AG04450 (cell line): ENCODE measurements around the gene VSTM4. TPM values are rescaled to one million over a fixed set of nuclear protein-coding genes. Genes with fewer than 3 reads are reported as not detected.

ENCODE experiments used
- CTCF ChIA-PET: fragments of 300-600, 350-600 bp; formaldehyde crosslinking; extraction: SDS; loops from one replicate; lab custom pipeline; 2022; ENCODE audit warnings: antibody characterized with exemption, inconsistent platforms; lab: Charles Lee
- POLR2A ChIA-PET: fragments of 350-600 bp; formaldehyde crosslinking; extraction: SDS; loops from one replicate; lab custom pipeline; 2021; ENCODE audit warnings: antibody characterized with exemption, inconsistent platforms; lab: Yijun Ruan, JAX
- DNase-seq: peaks from one replicate; pipeline ENCODE4 v3.0.0-alpha.2; 2011; ENCODE audit warnings: low read depth, low spot score
- H3K27ac ChIP-seq: one replicate; pipeline ENCODE4 v1.5.1; 2012; ENCODE audit warnings: low read depth, low read length, control low read depth
- H3K27me3 ChIP-seq: one replicate; pipeline ENCODE4 v1.6.0; 2012; ENCODE audit warnings: low read length; ENCODE audit not compliant: control insufficient read depth, insufficient read depth
- H3K4me3 ChIP-seq: 2 replicates; pipeline ENCODE4 v1.5.1; 2011; ENCODE audit warnings: mild to moderate bottlenecking, low read depth, low read length, control low read depth
- H3K9me3 ChIP-seq: 2 replicates; pipeline ENCODE4 v1.5.1; 2012; ENCODE audit warnings: low read length; ENCODE audit not compliant: control insufficient read depth, insufficient read depth
- CTCF ChIP-seq: IDR thresholded peaks from 2 replicates; pipeline ENCODE4 v1.5.1; 2011; ENCODE audit warnings: low read depth, low read length, control low read depth, inconsistent platforms
- polyA plus RNA-seq: library from polyadenylated mRNA; depleted of rRNA; stranded (reverse); fragments of >200 nt; gene quantifications from 2 replicates; pipeline ENCODE4 v1.2.3, GENCODE V29; 2011

Gene VSTM4
- polyA plus RNA-seq, 1 experiment = 3.6 TPM

- no peak overlapping the region for H3K27ac ChIP-seq
- CTCF ChIA-PET = no interaction called here
- H3K9me3 ChIP-seq = no peaks in the 10 kb centered on the region; the same call in 1 of the 2 replicates
- POLR2A ChIA-PET = no interaction called here
- H3K27me3 ChIP-seq = no peaks in the 10 kb centered on the region
- no peak for DNase-seq
- no peak for TF ChIP-seq CTCF
- H3K4me3 ChIP-seq = no peak overlapping the region
Observed at GRCh38 chr10:49158404-49158803, 43.1 kb upstream of the VSTM4 start.

- H3K9me3 ChIP-seq = no peaks in the 10 kb centered on the region
- TF ChIP-seq CTCF = no peak
- no peaks in the 10 kb centered on the region for H3K27me3 ChIP-seq
- ChIA-PET CTCF (no interaction called here), POLR2A (no interaction called here)
- no peak overlapping the region for H3K27ac ChIP-seq
- DNase-seq = no peak
- no peak overlapping the region for H3K4me3 ChIP-seq
Observed at GRCh38 chr10:49157229-49157628, 41.9 kb upstream of the VSTM4 start.

GRCh38 chr10:49154641-49155040 is 39.3 kb upstream of the VSTM4 start:
- ChIA-PET CTCF (interaction anchor here (0.6 to 1.9 kb wide), 2 partner anchors 10 to 499 kb away, joined by 3 to 4 read pairs; no protein-coding TSS in a partner anchor), POLR2A (no interaction called here)
- H3K9me3 ChIP-seq = no peaks in the 10 kb centered on the region
- no peak overlapping the region for H3K4me3 ChIP-seq
- no peak for TF ChIP-seq CTCF
- H3K27ac ChIP-seq = no peak overlapping the region
- H3K27me3 ChIP-seq = no peaks in the 10 kb centered on the region
- DNase-seq = no peak

- H3K27me3 ChIP-seq = no peaks in the 10 kb centered on the region
- CTCF ChIA-PET = interaction anchor here (1.9 kb wide), 1 partner anchor 10 kb away, joined by 4 read pairs; no protein-coding TSS in a partner anchor
- POLR2A ChIA-PET = interaction anchor here (0.6 kb wide), 1 partner anchor 103 kb away, joined by 4 read pairs; no protein-coding TSS in a partner anchor
- no peak for DNase-seq
- no peak for TF ChIP-seq CTCF
- no peak overlapping the region for H3K27ac ChIP-seq
- no peaks in the 10 kb centered on the region for H3K9me3 ChIP-seq
- no peak overlapping the region for H3K4me3 ChIP-seq
Observed at GRCh38 chr10:49153971-49154370, 38.6 kb upstream of the VSTM4 start.

- no peak overlapping the region for H3K27ac ChIP-seq
- CTCF ChIA-PET = interaction anchor here (1.9 kb wide), 1 partner anchor 11 kb away, joined by 4 read pairs; no protein-coding TSS in a partner anchor
- DNase-seq = no peak
- POLR2A ChIA-PET = interaction anchor here (0.6 kb wide), 1 partner anchor 102 kb away, joined by 4 read pairs; no protein-coding TSS in a partner anchor
- TF ChIP-seq CTCF = no peak
- no peak overlapping the region for H3K4me3 ChIP-seq
- H3K9me3 ChIP-seq = peaks cover 2% of the 10 kb centered on the region; the same call in 1 of the 2 replicates
- H3K27me3 ChIP-seq = no peaks in the 10 kb centered on the region
Observed at GRCh38 chr10:49153115-49153514, 37.8 kb upstream of the VSTM4 start.
